AG20443 (cell line): Measurements from ENCODE around the gene SLC27A3.
A peak's percentile ranks its signal among the peaks of the same experiment; 100 is the strongest.

Source experiments
- DNase-seq: peaks from one replicate; pipeline ENCODE4 v3.0.0; 2012; ENCODE audit warnings: low spot score, mixed read lengths

The SLC27A3 gene, protein sequence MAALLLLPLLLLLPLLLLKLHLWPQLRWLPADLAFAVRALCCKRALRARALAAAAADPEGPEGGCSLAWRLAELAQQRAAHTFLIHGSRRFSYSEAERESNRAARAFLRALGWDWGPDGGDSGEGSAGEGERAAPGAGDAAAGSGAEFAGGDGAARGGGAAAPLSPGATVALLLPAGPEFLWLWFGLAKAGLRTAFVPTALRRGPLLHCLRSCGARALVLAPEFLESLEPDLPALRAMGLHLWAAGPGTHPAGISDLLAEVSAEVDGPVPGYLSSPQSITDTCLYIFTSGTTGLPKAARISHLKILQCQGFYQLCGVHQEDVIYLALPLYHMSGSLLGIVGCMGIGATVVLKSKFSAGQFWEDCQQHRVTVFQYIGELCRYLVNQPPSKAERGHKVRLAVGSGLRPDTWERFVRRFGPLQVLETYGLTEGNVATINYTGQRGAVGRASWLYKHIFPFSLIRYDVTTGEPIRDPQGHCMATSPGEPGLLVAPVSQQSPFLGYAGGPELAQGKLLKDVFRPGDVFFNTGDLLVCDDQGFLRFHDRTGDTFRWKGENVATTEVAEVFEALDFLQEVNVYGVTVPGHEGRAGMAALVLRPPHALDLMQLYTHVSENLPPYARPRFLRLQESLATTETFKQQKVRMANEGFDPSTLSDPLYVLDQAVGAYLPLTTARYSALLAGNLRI

GRCh38 chr1:153774780-153775457 lies at the start of gene SLC27A3:
TSS of gene SLC27A3 (plus strand) at chr1:153775407. CDS start at chr1:153775498, 91 bp downstream.
- DNase-seq = peak; percentile 85

DNA sequence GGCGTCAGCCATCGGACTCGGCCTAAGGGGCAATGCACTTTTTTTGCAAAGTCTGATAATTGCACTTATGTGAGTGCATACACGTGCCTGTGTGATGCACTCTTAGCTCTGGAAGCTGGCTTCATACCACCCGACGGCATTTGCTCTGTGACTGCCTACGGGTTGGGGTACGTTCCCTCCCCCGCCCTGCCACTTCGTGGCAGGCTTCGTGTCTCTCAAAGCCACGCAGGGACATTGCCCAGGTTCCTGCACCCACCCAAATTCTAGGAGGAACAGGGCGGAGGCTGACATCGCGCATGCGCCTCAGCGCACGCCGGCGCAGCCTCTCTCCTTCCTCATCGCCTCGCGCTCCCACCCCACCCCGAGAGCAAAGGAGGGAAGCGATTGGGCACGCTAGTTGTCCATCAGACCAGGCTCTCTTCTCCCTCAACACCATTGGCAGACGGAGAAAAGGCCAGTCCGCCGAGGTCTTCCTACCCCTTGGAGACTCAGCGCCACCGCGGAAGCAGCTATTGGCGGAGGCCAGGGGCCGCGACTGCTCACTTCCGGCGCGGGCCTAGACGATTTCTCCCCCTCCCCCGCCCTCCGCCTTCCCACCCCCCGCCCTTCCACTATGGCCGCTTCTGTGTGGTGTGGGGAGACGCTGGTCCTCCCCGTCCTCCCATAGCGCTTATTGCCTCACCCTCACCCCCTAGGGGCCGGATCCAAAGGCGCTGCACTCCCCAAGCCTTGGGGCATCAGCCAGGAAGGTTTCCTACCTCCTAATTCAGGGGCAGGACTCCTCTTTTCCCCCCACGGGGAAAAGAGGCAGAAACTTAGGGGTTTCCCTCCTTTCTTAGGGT lies 47.5 kb upstream of the SLC27A3 start, which contains the start of gene INTS3:
Gene INTS3 (plus strand): TSS at position 588 of the 842 bp plus-strand sequence. CDS start 585 bp downstream, outside the sequence.
- DNase-seq = peak; percentile 99

GRCh38 chr1:153728305-153729066 lies 46.7 kb upstream of the SLC27A3 start:
- DNase-seq = peak; percentile 37

DNA sequence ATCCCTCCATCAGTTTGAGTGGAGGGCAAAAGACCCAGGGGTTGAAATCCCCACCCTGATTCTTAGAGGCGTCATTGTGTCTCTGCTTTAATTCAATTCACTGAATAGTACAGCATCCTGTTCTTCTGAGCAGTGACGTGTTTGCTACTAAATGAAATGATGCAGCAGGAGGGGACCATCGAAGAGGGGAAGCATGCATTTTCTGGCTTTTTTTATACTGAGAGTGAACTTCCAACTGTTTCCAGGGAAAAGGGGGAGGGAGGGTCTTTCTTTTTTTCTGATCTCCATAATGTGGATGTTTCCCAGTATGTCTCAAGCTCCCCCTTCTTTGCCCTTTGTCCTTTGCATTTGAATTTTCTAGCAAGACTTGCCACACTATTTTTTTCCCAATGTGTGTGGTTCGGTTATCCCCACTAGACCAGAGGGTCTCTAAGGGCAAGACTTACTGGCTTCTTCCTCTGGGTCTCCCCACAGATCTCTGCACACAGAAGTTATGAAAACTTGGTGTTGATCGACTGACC lies 44.7 kb upstream of the SLC27A3 start:
- no peak for DNase-seq

- DNase-seq = no peak
These were observed 41.2 kb upstream of the SLC27A3 start for GRCh38 chr1:153733970-153734369.

DNA sequence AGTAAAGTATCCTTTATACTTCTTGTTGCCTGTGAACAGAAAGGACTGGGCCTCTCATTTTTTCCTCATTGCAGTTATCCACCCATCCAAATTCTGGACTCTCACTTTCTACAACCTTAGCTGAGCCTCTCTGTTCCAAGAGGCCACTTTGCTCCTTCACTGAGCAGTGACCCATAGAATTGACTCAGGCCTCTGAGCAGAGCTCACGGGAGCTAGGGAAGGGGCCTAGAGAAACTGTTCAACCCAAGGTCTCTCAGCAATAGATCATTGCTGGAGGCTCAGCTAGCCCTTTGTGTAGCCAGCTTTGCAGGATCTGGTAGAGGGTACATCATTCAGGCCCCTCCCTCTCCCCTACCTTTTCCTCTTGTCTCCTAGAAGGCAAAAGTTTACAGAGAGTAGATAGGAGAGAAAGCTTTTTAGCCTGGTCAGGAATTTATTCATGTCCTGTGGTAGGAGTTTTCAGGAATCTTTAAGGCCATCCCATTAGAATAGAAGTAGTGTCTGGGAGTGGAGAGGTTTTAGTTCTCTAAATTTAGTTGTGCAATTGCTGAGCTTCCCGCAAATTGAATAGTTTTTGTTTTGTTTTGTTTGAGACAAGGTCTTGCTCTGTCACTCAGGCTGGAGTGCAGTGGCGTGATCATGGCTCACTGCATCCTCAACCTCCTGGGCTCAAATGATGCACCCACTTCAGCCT lies 40.7 kb upstream of the SLC27A3 start:
- DNase-seq = no peak

DNA sequence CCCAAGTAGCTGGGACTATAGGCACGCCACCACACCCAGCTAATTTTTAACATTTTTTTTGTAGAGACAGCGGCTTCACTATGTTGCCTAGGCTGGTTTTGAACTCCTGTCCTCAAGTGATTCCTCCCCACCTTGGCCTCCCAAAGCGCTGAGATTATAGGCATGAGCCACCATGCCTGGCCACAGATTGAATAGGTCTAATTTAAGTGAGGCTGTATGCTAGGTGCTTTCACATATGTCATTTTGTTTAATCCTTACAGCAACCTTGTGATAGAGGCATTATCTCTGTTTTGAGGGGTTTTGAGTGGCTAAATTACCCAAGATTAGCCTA lies 40.2 kb upstream of the SLC27A3 start:
- DNase-seq = no peak

DNA sequence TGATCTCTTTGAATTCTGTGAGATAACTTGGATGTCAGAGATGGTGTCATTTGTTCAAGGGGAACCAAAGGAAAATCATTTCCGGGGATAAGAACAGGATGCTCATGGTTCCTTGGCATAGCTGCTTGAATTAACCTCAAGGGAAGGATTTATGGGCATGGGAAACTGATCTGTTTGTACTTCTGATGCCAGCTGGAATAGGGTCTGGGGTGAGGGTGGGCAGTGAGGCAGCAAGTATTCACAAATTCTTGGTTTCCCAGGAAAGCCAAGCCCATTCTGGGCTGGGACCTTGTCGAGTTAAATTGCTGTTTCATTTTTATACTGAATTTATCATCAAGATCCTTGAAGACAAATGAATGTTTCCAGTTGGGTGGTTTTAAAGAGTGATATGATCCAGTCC lies 33.2 kb upstream of the SLC27A3 start:
- DNase-seq = no peak

DNA sequence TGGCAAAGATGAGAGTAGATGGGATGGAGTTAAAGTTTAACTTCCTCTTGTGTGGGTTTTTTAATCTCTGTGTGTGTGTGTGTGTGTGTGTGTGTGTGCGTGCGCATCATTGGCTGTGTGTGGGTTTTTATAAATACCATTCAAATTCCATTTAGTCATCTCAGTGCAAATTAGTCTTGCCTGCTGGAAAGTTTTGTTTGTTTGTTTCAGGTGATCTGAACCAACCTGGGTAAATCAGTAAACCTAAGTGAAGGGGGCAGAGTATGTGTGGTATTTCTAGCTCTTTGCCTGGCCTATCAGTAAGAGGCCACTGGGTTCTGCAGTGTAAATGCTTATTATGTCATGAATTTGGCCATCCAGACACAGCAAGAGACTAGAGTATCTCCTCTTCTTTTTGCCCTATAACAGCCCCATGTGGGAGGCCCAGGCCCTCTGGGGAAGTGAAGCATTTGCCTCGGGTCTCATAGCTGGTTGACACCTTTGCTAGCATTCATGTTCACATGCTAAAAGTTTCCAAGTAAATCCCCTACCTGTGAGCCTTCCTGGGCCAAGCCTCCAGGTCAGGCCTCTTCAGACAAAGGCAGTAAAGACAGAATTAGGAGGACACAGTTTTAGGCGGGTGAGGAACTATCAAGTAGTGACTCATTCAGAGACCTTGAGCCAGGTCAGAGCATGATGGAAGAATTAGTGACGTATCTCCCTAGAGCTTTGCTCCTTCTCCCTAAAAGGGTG lies 32.6 kb upstream of the SLC27A3 start:
- DNase-seq = no peak

GRCh38 chr1:153745417-153745816 lies 29.8 kb upstream of the SLC27A3 start:
- no peak for DNase-seq

GRCh38 chr1:153746174-153746573 lies 29.0 kb upstream of the SLC27A3 start:
- no peak for DNase-seq

DNA sequence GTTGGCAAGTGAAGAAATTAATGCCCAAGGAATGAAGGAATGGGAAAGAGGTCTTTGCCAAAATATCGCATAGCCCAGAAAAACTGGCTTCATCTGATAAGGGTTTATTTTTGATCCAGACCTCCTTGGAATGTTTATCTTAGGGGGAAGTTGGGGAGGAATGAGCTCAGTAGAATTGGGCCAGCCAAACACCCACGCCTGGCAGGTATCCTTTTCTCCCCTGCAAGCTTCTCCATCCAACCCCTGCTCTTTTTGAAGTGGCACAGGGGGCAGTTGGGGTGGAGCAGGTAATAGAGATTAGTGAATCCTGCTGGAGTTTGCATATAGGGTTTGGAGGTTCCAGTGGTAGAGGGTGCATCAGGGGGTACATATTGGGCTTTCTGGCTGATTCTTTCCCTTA lies 26.3 kb upstream of the SLC27A3 start:
- no peak for DNase-seq

GRCh38 chr1:153749408-153750005 lies 25.7 kb upstream of the SLC27A3 start:
- peak; percentile 96 for DNase-seq

GRCh38 chr1:153750026-153750995 lies 24.9 kb upstream of the SLC27A3 start:
- no peak for DNase-seq

DNA sequence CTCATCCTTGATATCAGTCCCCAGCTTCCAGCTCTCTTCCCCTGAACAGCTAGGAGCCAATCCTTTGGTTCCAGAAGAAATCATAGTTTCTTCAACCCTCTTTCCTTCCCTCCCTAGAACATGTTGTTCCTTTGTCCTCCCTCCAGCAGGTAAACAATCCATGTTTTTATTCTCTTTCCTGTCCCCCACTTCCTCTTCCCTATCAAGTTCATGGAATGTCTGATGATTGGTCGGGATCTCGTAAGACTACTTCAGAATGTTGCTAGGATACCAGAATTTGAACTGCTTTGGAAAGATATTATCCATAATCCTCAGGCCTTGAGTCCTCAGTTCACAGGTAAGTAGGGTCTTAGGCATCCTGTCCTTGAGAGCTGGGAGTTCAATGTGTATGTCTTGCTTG lies 23.1 kb upstream of the SLC27A3 start:
- no peak for DNase-seq

DNA sequence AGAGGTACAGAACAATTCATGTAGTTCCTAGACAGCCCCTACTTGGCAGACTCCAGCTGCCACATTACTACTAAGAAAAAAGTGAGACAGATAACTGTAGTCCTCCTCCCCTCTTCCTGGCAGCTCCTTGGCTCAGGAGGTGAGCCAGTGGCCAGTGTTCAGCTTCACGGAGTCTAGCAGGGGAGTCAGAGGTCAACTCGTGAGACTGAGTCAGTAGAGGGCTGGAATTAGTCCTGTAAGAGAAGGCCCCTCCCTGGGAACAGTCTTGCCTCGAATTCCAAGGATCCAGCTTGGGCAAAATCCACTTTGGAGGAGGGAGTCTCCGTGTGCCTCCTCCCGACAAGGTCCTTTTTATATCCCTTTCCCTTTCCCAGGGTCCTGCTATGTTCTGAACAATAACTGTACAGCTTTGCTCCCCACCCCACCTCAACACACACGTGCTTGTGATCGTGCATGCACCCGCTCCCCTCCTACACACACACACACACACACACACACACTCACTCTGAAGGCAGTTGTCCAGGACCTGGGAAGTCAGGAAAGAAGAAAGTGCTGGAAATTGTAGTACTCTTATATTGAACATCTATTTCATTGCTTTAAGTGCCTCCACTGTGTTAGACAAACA lies 22.5 kb upstream of the SLC27A3 start:
- no peak for DNase-seq

- no peak for DNase-seq
These were observed 20.9 kb upstream of the SLC27A3 start for GRCh38 chr1:153754266-153754665.

GRCh38 chr1:153760440-153760839 lies 14.8 kb upstream of the SLC27A3 start:
- peak; percentile 73 for DNase-seq
